Activated naive CD4-positive, alpha-beta T cell treated with anti-CD3 and anti-CD28 coated beads, Interleukin-2, amount 10 ng/mL, durations not matched to agents 7 days and 5 days (primary cell): ENCODE measurements around the gene CACNB2.

Experiments
- CTCF ChIA-PET: fragments of 350-600 bp; sonication (Branson Sonifier 250); formaldehyde crosslinking; loops from one replicate; lab custom pipeline; 2021; ENCODE audit warnings: antibody characterized with exemption; lab: Charles Lee
- DNase-seq: peaks from one replicate; pipeline ENCODE4 v3.0.0-alpha.2; 2020
- H3K27ac Mint-ChIP-seq: one replicate; pipeline ENCODE4 v1.8.0; 2021; ENCODE audit warnings: mild to moderate bottlenecking, moderate library complexity, mixed read lengths
- H3K27me3 Mint-ChIP-seq: one replicate; pipeline ENCODE4 v1.8.0; 2021; ENCODE audit warnings: mild to moderate bottlenecking, mixed read lengths
- H3K36me3 Mint-ChIP-seq: one replicate; pipeline ENCODE4 v1.8.0; 2021; ENCODE audit warnings: mixed read lengths
- H3K4me1 Mint-ChIP-seq: one replicate; pipeline ENCODE4 v1.8.0; 2021; ENCODE audit warnings: mixed read lengths
- H3K4me3 Mint-ChIP-seq: one replicate; pipeline ENCODE4 v1.8.0; 2021; ENCODE audit warnings: mild to moderate bottlenecking, moderate library complexity, mixed read lengths
- H3K9me3 Mint-ChIP-seq: one replicate; pipeline ENCODE4 v1.8.0; 2021; ENCODE audit warnings: mixed read lengths

The CACNB2 gene

DNA sequence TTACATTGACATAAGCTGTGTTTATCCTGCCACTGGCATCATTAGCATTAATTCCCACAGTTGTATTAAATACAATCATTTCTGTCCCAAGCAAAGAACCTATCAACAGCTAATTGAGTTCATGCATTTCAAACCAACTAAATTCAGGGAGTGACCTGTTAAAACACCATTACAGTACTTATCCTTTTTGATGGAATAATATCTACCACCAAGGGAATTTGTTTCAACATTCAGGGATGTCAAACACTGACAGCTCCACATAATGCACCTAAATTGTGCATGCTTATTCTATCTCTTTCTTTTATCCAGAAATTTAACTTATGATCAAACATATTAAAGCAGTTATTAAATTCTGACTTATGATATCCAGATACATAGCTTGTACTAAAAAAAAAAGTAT is 374.3 kb downstream of the CACNB2 start:
- Mint-ChIP-seq H3K27me3 (no peaks in the 10 kb centered on the region), H3K36me3 (peaks cover 6% of the 10 kb centered on the region), H3K9me3 (peaks cover 14% of the 10 kb centered on the region), H3K4me1 (no peaks in the 10 kb centered on the region), H3K27ac (no peak overlapping the region), H3K4me3 (no peak overlapping the region)
- DNase-seq: no peak
- CTCF ChIA-PET: no interaction called here

DNA sequence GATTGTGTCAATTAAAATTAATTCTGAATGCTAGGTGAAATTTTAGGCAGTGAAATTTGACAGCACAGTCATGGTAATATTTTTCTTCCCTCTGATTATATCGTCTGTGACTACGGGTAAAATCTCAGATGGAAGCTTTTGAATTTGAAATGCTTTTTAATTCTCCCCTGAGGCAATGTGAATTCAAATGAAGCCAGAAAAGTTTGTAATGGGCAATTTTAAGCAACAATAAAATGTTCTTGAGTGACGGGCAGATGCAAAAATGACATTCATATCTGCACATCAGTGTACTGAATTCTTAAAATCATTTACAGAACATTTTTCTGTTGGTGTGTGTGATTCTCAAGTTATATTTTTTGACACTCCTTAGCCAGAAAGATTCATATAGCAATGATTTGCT is 376.6 kb downstream of the CACNB2 start:
- no peaks in the 10 kb centered on the region for H3K4me1 Mint-ChIP-seq
- H3K4me3 Mint-ChIP-seq: no peak overlapping the region
- CTCF ChIA-PET: no interaction called here
- H3K36me3 Mint-ChIP-seq: peaks cover 6% of the 10 kb centered on the region
- no peak overlapping the region for H3K27ac Mint-ChIP-seq
- DNase-seq: no peak
- H3K9me3 Mint-ChIP-seq: peaks cover 14% of the 10 kb centered on the region
- no peaks in the 10 kb centered on the region for H3K27me3 Mint-ChIP-seq

DNA sequence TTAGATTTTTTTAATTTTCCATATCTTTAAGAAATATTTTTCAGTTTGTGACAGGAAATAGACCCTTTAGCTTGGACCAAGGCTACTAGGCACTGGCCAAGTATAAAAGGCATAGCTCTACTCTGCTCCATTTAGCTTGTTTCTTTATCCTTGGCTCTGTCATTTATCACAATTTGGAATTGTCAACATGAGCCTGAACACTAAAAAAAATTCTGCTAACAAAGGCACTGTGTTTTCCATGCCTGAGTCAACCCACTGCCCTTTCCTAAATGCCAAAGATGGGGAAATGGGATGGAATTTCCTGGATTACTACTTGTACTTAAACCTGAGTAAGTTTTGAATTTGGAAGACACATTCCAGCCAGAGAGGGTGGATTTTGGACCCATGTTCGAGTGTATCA is 382.8 kb downstream of the CACNB2 start:
- Mint-ChIP-seq H3K36me3 (peaks cover 3% of the 10 kb centered on the region), H3K9me3 (peaks cover 2% of the 10 kb centered on the region), H3K4me3 (no peak overlapping the region), H3K4me1 (no peaks in the 10 kb centered on the region), H3K27ac (no peak overlapping the region), H3K27me3 (no peaks in the 10 kb centered on the region)
- no peak for DNase-seq
- CTCF ChIA-PET: no interaction called here

DNA sequence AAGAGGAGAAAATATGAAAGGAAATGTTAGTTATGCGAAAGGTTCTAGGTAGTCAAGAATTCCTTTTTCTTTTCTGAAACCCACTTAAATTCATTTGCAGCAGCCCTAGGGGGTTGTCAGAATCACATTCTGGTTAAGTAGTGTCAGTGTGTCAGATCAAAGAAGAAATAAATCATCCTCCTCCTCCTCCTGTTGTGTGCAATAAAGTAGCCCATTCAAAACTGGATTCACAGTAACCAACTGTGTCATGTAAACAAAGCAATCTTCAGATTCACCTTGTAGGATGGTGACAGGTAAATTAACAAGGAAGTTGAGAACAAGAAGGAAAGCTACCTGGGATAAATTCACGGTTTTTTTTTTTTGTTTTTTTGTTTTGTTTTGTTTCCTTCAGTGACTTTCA is 383.6 kb downstream of the CACNB2 start:
- Mint-ChIP-seq H3K27me3 (no peaks in the 10 kb centered on the region), H3K9me3 (peaks cover 2% of the 10 kb centered on the region), H3K4me1 (no peaks in the 10 kb centered on the region), H3K27ac (no peak overlapping the region), H3K4me3 (no peak overlapping the region), H3K36me3 (peaks cover 3% of the 10 kb centered on the region)
- CTCF ChIA-PET: no interaction called here
- DNase-seq: no peak

DNA sequence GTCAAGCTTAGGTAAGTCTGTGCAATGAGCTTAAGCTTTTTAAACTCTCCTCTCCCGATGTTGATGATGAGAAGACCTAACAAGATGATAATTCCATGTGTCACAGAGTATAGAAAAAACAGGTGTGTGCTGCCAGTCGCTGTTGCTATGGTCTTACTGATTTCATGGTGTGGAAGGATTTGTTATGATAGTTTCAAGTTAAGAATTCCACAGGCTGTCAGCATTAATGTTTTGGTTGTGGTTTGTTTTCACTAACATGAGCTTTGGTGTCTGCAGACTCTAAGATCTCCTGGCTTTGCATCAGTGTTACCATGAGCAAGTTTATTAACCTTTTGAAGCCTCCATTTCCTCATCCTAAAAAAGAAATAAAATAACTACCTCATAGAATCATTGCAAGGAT is 387.5 kb downstream of the CACNB2 start:
- H3K4me3 Mint-ChIP-seq: no peak overlapping the region
- H3K27ac Mint-ChIP-seq: no peak overlapping the region
- H3K27me3 Mint-ChIP-seq: no peaks in the 10 kb centered on the region
- H3K36me3 Mint-ChIP-seq: peaks cover 11% of the 10 kb centered on the region
- CTCF ChIA-PET: no interaction called here
- DNase-seq: no peak
- peaks cover 2% of the 10 kb centered on the region for H3K9me3 Mint-ChIP-seq
- no peaks in the 10 kb centered on the region for H3K4me1 Mint-ChIP-seq

DNA sequence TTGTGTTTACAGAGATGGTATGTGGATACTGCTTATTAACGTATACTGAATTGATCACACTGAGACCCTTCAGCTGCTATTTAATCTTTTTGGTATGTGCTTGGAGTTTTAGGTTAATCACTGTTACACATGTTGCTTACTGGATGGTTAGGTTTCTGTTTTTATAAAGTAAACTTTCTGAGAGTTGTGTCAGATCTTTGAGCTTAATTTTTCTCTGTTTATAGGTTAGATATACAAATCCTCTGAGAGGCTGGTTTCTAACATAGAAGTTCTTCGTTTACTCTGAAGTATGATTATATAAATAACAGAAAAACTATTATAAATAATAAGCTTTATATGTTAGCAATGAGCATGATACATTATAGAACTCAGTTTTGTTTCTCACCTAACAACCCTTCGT is 388.1 kb downstream of the CACNB2 start:
- CTCF ChIA-PET: no interaction called here
- H3K9me3 Mint-ChIP-seq: peaks cover 2% of the 10 kb centered on the region
- no peak for DNase-seq
- H3K4me1 Mint-ChIP-seq: no peaks in the 10 kb centered on the region
- H3K36me3 Mint-ChIP-seq: peaks cover 11% of the 10 kb centered on the region
- no peak overlapping the region for H3K27ac Mint-ChIP-seq
- H3K4me3 Mint-ChIP-seq: no peak overlapping the region
- no peaks in the 10 kb centered on the region for H3K27me3 Mint-ChIP-seq

DNA sequence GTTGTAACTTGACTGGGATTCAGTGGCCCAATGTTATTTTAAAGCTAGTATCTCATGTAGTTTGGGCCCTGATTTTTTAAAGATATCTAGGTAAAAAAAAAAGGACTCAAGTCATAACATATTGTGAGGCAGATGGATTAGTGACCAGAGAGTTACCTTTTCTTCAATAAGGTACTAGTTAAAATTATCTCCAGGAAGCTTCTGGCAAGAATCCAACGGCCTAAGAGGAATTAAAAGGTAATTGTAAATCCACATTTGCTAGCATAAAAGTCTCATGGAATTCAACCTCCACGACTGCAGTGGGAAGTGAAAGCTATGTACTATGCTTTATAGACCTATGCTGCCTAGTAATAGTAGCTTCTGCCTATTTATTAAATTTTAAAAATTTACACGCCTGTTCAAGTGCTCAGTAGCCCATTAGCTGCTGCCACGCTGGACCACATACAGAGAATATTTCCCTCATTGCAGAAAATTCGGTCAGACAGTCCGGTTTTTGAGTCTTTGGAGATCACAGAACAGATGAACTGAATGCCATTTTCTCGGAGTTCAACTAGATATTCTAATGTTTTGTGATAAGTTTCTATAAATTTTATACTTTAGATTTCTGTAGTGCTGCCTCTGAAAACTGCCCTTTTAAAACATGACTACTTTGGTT is 392.8 kb downstream of the CACNB2 start:
- H3K27ac Mint-ChIP-seq: no peak overlapping the region
- no peaks in the 10 kb centered on the region for H3K27me3 Mint-ChIP-seq
- no peaks in the 10 kb centered on the region for H3K4me1 Mint-ChIP-seq
- H3K4me3 Mint-ChIP-seq: no peak overlapping the region
- H3K36me3 Mint-ChIP-seq: peaks cover 10% of the 10 kb centered on the region
- CTCF ChIA-PET: no interaction called here
- H3K9me3 Mint-ChIP-seq: peaks cover 2% of the 10 kb centered on the region
- no peak for DNase-seq

DNA sequence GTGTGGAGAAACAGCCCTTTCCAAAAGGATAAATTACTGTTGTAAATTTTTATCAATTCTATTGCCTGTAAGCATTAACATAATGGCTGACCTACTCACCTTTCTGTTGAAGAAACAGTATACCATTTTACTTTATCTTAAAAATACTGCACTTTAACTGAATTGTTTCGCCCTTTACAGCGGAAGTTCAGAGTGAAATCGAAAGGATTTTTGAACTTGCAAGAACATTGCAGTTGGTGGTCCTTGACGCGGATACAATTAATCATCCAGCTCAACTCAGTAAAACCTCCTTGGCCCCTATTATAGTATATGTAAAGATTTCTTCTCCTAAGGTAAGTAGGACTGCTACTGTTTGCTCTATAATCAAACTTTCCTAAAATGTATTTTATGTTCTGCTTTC is 393.7 kb downstream of the CACNB2 start:
- no peak for DNase-seq
- Mint-ChIP-seq H3K9me3 (peaks cover 2% of the 10 kb centered on the region), H3K27ac (no peak overlapping the region), H3K36me3 (peaks cover 10% of the 10 kb centered on the region), H3K27me3 (no peaks in the 10 kb centered on the region), H3K4me3 (no peak overlapping the region), H3K4me1 (no peaks in the 10 kb centered on the region)
- CTCF ChIA-PET: no interaction called here

DNA sequence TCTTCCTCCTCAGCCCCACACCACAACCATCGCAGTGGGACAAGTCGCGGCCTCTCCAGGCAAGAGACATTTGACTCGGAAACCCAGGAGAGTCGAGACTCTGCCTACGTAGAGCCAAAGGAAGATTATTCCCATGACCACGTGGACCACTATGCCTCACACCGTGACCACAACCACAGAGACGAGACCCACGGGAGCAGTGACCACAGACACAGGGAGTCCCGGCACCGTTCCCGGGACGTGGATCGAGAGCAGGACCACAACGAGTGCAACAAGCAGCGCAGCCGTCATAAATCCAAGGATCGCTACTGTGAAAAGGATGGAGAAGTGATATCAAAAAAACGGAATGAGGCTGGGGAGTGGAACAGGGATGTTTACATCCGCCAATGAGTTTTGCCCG is 399.1 kb downstream of the CACNB2 start:
- no peak overlapping the region for H3K27ac Mint-ChIP-seq
- H3K36me3 Mint-ChIP-seq: peaks cover 24% of the 10 kb centered on the region
- no peak overlapping the region for H3K4me3 Mint-ChIP-seq
- no peaks in the 10 kb centered on the region for H3K9me3 Mint-ChIP-seq
- DNase-seq: no peak
- no peaks in the 10 kb centered on the region for H3K4me1 Mint-ChIP-seq
- CTCF ChIA-PET: no interaction called here
- H3K27me3 Mint-ChIP-seq: no peaks in the 10 kb centered on the region

DNA sequence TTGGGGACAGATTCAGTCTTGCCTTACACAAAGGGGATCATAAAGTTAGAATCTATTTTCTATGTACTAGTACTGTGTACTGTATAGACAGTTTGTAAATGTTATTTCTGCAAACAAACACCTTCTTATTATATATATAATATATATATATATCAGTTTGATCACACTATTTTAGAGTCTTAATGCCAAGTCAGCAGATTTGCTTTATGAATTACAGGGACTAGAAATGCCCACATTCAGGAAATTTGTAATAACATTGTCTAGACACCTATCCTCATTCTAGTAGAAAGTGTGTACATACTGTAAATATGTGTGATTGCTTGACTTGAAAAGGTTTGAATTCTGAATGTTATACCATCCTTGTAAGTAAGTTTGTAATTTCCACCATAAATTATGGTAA is 400.0 kb downstream of the CACNB2 start:
- Mint-ChIP-seq H3K4me1 (no peaks in the 10 kb centered on the region), H3K27ac (no peak overlapping the region), H3K9me3 (no peaks in the 10 kb centered on the region), H3K27me3 (no peaks in the 10 kb centered on the region), H3K36me3 (peaks cover 25% of the 10 kb centered on the region), H3K4me3 (no peak overlapping the region)
- DNase-seq: no peak
- CTCF ChIA-PET: no interaction called here

DNA sequence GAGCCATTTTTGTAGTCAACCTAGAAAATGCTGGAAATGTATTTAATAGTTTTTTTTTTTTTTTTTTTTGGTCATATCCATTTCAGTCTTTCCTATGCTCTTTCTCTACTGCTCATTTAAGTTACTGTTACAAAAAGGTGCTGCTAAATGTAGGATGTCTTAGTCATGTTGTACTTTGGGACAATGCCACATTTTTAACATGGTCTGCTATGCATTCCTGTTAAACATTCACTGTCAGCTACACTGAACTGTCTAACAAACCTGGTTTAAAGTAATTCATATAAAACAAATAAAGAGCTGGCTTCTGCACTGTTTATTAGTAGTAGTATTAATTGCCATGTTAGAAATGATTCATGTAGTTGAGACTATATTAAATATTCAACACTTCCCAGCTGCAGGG is 402.6 kb downstream of the CACNB2 start:
- CTCF ChIA-PET: no interaction called here
- H3K36me3 Mint-ChIP-seq: peaks cover 28% of the 10 kb centered on the region
- no peak overlapping the region for H3K27ac Mint-ChIP-seq
- no peak overlapping the region for H3K4me3 Mint-ChIP-seq
- no peaks in the 10 kb centered on the region for H3K9me3 Mint-ChIP-seq
- no peak for DNase-seq
- no peaks in the 10 kb centered on the region for H3K4me1 Mint-ChIP-seq
- no peaks in the 10 kb centered on the region for H3K27me3 Mint-ChIP-seq

DNA sequence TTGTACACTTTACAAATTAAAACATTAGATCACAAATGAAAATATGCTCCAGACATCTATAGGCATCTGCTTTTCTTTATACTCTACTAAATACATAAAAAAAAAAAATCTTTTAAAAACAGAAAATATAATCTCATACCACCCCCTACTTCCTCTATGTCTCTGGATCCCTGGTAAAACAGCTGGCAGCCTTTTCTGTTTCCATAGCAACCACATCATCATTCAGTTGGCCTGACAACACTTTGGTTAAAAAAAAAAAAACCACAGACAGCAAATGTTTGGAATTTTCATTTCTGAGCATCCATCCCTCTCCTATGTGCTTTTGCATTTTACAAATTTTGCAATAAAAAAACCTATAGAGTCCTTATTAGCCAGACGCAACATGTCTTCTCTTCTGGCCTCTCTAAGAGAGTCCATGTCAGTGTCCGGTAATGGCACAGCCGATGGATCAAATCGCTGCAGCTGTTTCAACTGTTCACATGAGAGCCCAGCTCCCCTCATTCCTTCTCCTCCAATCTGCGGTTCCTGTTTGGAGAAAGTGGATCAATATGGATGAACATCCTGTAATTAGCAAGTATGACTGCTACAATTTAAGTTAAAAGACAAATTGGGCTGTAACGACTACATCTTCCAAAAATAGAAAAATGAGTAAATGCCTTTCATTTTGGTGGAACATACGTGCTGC is 405.5 kb downstream of the CACNB2 start:
- CTCF ChIA-PET: no interaction called here
- no peak for DNase-seq
- no peaks in the 10 kb centered on the region for H3K4me1 Mint-ChIP-seq
- no peaks in the 10 kb centered on the region for H3K27me3 Mint-ChIP-seq
- H3K27ac Mint-ChIP-seq: no peak overlapping the region
- H3K36me3 Mint-ChIP-seq: peaks cover 30% of the 10 kb centered on the region
- H3K9me3 Mint-ChIP-seq: no peaks in the 10 kb centered on the region
- H3K4me3 Mint-ChIP-seq: no peak overlapping the region

DNA sequence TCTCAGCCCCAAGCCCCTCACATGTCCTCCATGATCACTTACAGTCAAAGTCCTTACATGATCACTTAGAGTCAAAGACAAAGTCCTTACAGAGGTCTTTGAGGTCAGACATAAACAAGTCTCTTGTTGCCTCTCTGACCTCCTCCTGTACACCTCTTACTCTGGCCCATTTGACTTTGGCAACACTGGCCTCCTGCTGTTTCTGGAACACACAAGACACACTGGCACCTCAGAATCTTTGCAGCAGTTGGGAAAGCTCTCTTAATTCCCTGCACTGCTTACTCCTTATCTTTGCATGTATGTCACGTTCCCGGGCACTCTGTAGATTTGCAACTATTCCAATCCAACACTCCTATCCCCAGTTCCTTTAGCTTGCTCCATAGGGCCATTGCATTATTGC is 408.9 kb downstream of the CACNB2 start:
- no peaks in the 10 kb centered on the region for H3K27me3 Mint-ChIP-seq

DNA sequence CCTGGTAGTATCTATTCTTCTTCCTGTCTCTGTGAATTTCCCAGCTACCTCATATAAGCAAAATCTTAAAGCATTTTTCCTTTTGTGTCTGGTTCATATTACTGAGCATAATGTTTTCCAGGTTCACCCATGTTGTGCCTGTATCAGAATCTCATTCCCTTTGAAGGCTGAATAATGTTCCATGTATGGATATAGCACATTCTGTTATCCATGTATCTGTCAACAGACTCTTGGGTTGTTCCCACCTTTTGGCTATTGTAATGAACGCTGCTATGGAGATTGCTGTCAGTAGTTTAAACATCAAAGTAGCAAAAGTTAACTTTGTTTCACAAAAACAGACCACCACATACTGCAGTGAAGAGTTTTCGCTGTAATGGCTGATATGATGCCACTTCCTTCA is 411.2 kb downstream of the CACNB2 start:
- Mint-ChIP-seq H3K9me3 (no peaks in the 10 kb centered on the region), H3K27ac (no peak overlapping the region), H3K4me3 (no peak overlapping the region), H3K4me1 (no peaks in the 10 kb centered on the region), H3K36me3 (peaks cover 15% of the 10 kb centered on the region), H3K27me3 (no peaks in the 10 kb centered on the region)
- CTCF ChIA-PET: no interaction called here
- no peak for DNase-seq

More for the DNA sequence above, 408.9 kb downstream of the CACNB2 start:
- H3K27ac Mint-ChIP-seq: no peak overlapping the region
- CTCF ChIA-PET: no interaction called here
- H3K9me3 Mint-ChIP-seq: no peaks in the 10 kb centered on the region
- H3K4me3 Mint-ChIP-seq: no peak overlapping the region
- peaks cover 24% of the 10 kb centered on the region for H3K36me3 Mint-ChIP-seq
- DNase-seq: no peak
- H3K4me1 Mint-ChIP-seq: no peaks in the 10 kb centered on the region

DNA sequence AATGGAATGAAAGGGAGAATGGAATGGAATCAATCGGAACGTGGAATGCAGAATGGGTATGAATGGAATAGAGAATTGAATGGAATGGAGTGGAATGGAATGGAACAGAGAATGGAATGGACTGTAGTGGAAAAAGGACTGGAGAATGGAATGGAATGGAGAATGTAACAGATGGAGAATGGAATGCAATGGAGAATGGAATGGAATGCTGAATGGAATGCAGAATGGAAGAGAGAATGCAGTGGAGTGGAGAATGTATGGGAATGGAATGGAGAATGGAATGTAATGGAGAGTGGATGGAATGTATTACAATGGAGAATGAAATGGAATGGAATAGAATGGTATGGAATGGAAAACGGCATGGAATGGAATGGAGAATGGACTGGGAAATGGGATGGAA is 414.3 kb downstream of the CACNB2 start:
- DNase-seq: no peak
- H3K4me3 Mint-ChIP-seq: no peak overlapping the region
- CTCF ChIA-PET: no interaction called here
- no peaks in the 10 kb centered on the region for H3K4me1 Mint-ChIP-seq
- no peaks in the 10 kb centered on the region for H3K9me3 Mint-ChIP-seq
- no peaks in the 10 kb centered on the region for H3K27me3 Mint-ChIP-seq
- H3K36me3 Mint-ChIP-seq: peaks cover 8% of the 10 kb centered on the region
- H3K27ac Mint-ChIP-seq: no peak overlapping the region
